Ovary (tissue), 9 donors: ENCODE measurements around the gene EIF1B. TPM values are rescaled to one million over a fixed set of nuclear protein-coding genes. Genes with fewer than 3 reads are reported as not detected.

Source experiments
- DNase-seq, 5 donors: peaks; one replicate each; pipeline ENCODE4 v3.0.0-alpha.2; 2019 to 2020
- H3K27ac ChIP-seq, 2 donors: fragments of 200-600 bp; one replicate each; pipeline versions ENCODE4 v1.5.1 to v1.8.0; 2019 to 2022
- H3K27me3 ChIP-seq: fragments of 200-600 bp; one replicate; pipeline ENCODE4 v1.8.0; 2022
- H3K36me3 ChIP-seq: fragments of 200-600 bp; sonication (generic); one replicate; pipeline ENCODE4 v1.5.1; 2019
- H3K4me1 ChIP-seq: one replicate; pipeline ENCODE4 v1.8.1; 2013; ENCODE audit warnings: mild to moderate bottlenecking, moderate library complexity; ENCODE audit not compliant: insufficient read depth
- H3K4me3 ChIP-seq: fragments of 200-600 bp; sonication (generic); one replicate; pipeline ENCODE4 v1.5.1; 2017
- H3K9me3 ChIP-seq, 2 donors: fragments of 200-600 bp in 1 of 2; sonication (generic) in 1 of 2; one replicate each; pipeline versions ENCODE4 v1.5.1 to v1.8.1; 2013 to 2019; ENCODE audit warnings: mild to moderate bottlenecking in 1 of 2, moderate library complexity in 1 of 2
- EP300 ChIP-seq: sonication (generic); formaldehyde crosslinking; IDR thresholded peaks from one replicate; pipeline ENCODE4 v1.6.1; 2017; ENCODE audit warnings: antibody characterized with exemption
- POLR2A ChIP-seq: fragments of 450-650 bp; IDR thresholded peaks from one replicate; pipeline ENCODE4 v1.6.1; 2017; ENCODE audit warnings: antibody characterized with exemption, mild to moderate bottlenecking, moderate library complexity
- WGBS, 3 donors: extraction: QIAGEN DNeasy Blood & Tissue Kit in 1 of 3; methylation state at CpG; one replicate each; pipeline versions ENCODE4 v1.1.5 to v1.1.7; 2013 to 2017; 5-methylcytosine and 5-hydroxymethylcytosine counted together
- intact Hi-C, 4 donors: fragments of 100-400 bp; cut with DNase I; formaldehyde crosslinking; loops; one replicate each; pipeline versions ENCODE4 v1.11.0 to v1.15.1; 2022 to 2023
- polyA plus RNA-seq, 2 donors: library from polyadenylated mRNA; stranded (reverse); fragments of 200-250 nt in 1 of 2; fragments of 350-450 nt in 1 of 2; fragmentation: Illumina TruSeq in 1 of 2; extraction: RNeasy Lipid Tissue Mini Kit (QIAGEN cat#74804) in 1 of 2; gene quantifications; one replicate each; pipeline ENCODE4 v1.2.3, GENCODE V29; 2013 to 2014
- total RNA-seq, 7 donors: library from RNA; depleted of rRNA in 2 of 7; stranded (reverse); fragments of >200 nt in 2 of 7; fragmentation: NEBNext Ultra II Directional in 3 of 7; extraction: Animal tissue kit (Norgen Biotek cat#: 25700) in 3 of 7; gene quantifications; one replicate each; pipeline versions ENCODE4 v1.1.0 to v1.2.4, GENCODE V29; 2016 to 2023
- TF ChIP-seq, protein P1 (sequence below), 3 donors: fragments of 450-650 bp in 2 of 3; fragments of 200-600 bp in 1 of 3; IDR thresholded peaks; one replicate each; pipeline versions ENCODE4 v1.5.1 to v1.8.0; 2016 to 2022; ENCODE audit warnings: antibody characterized with exemption in 3 of 3, mild to moderate bottlenecking in 1 of 3
- donor health status: DM: no; HTN: no; CAD: no; lungs with moderate emphysema.
- donor health status: DM: no; HTN: no; CAD: no.
- donor health status: Bipolar disorder and iron deficiency.
- donor health status: DM: yes; HTN: yes; CAD: no.
- donor health status: DM: no; HTN: no; CAD: no.
- donor health status: DM: yes; HTN: yes; CAD: no.

Gene EIF1B
- total and polyA plus RNA-seq, 9 donors = 30.4 to 156 (median 82.1) TPM

DNA sequence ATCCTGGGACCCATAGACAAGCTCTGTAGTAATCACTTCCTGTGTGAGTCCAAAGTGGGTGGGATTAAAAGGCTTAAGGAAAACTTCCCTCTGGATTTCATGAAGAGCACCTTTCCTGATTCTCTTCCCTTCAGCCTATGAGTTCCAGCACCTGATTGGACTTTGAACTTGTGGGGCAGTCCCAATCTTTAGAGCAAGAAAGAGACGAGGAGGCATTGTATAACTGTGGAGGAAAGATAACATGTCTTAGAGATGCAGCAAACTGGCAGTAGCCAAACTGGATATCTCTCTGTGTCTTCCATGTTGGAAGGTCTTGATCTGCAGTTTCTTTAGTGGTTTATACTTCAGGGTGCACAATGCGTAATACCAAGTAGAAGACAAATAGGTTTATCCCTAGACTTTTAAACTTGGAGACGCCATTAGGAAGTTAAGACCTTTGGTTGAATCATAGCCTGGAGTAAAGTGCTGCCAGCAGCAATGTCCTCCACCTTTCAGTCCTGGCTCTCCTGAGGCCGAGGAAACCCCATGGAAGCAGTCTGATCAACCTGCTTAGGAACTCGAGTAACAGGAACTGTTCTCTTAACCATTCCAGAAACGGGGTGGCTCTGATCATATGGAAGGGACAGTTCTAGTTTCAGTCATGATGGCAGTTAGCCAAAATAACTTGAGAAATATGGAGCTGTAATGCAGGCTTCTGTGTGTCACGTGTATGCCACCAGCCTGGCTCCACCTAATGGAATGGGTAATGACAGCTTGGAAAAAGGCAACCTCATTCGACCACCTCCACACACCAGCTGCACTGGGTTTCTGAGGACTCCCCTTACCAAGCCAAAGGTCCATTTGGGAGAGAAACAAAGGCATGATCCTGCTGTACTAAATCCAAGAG is 4.7 kb downstream of the EIF1B start:
- no peak for DNase-seq
- H3K27ac ChIP-seq = no peak overlapping the region
- H3K36me3 ChIP-seq = no peaks in the 10 kb centered on the region
- H3K4me1 ChIP-seq = no peaks in the 10 kb centered on the region
- no peak overlapping the region for H3K4me3 ChIP-seq
- no peaks in the 10 kb centered on the region for H3K9me3 ChIP-seq
- TF ChIP-seq, protein P1, sequence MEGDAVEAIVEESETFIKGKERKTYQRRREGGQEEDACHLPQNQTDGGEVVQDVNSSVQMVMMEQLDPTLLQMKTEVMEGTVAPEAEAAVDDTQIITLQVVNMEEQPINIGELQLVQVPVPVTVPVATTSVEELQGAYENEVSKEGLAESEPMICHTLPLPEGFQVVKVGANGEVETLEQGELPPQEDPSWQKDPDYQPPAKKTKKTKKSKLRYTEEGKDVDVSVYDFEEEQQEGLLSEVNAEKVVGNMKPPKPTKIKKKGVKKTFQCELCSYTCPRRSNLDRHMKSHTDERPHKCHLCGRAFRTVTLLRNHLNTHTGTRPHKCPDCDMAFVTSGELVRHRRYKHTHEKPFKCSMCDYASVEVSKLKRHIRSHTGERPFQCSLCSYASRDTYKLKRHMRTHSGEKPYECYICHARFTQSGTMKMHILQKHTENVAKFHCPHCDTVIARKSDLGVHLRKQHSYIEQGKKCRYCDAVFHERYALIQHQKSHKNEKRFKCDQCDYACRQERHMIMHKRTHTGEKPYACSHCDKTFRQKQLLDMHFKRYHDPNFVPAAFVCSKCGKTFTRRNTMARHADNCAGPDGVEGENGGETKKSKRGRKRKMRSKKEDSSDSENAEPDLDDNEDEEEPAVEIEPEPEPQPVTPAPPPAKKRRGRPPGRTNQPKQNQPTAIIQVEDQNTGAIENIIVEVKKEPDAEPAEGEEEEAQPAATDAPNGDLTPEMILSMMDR (IDR thresholded peaks at IDR 0.05) = no peak
- TF ChIP-seq POLR2A = no peak
- no peak for TF ChIP-seq EP300
- WGBS, 3 donors = 70 to 72% (median 71%) methylated on average over 8 of the region's 8 CpGs
- intact Hi-C loops = loop anchor here in 1 of 4 donors (10.0 kb wide), 1 partner anchor 141 kb away; the partner anchor contains the start of gene RPL14
- no peaks in the 10 kb centered on the region for H3K27me3 ChIP-seq

DNA sequence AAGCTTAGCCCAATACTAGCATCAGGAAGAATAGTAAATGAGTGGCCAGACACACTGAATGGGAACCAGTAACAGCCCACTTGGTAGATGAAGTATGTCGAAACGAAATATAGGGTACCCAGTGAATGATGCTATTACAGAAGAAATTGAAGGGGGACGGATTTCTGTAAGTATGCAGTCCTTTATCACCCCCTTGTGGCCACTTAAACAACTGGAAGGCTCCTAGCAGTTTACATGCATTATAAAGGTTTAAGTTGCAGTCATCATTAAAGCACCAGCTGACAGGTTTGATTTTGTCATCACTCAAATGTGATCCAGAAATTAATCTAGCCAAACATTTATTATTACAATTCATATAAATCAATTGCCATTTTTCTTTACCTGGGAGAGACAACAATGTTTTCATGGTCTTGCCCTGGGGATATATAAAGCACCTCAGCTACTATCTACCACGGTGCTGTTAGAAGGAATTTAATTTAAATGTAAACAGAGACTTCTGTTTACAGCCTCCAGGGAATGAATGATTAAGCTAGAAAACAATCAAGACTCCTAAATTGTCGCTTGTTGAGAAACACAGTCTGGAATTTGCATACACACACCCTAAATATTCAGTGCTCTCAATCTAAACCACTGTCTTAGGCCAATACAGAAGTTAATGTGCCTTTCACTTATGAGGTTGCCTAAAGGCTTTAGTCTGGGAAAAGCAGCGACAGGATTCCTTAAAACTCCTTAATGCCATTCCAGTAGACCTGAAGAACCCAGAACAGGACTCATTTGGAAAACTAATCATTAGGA is 7.8 kb downstream of the EIF1B start:
- WGBS, 3 donors = 23 to 26% (median 25%) methylated on average over 6 of the region's 6 CpGs
- H3K4me1 ChIP-seq = no peaks in the 10 kb centered on the region
- peak in 1 of 5 donors; percentile 56 for DNase-seq
- no peaks in the 10 kb centered on the region for H3K9me3 ChIP-seq
- no peak overlapping the region for H3K4me3 ChIP-seq
- no peaks in the 10 kb centered on the region for H3K27me3 ChIP-seq
- intact Hi-C loops = loop anchor here (2.0 to 10.0 kb wide), 4 partner anchors 125 to 138 kb away; partner anchors contain the start of gene RPL14 (in 1 of the 4)
- H3K27ac ChIP-seq = no peak overlapping the region
- no peaks in the 10 kb centered on the region for H3K36me3 ChIP-seq
- TF ChIP-seq EP300 (no peak), POLR2A (no peak)
- TF ChIP-seq, protein P1 (IDR thresholded peaks at IDR 0.05) = peak; percentile 69 to 78 (median 71)

DNA sequence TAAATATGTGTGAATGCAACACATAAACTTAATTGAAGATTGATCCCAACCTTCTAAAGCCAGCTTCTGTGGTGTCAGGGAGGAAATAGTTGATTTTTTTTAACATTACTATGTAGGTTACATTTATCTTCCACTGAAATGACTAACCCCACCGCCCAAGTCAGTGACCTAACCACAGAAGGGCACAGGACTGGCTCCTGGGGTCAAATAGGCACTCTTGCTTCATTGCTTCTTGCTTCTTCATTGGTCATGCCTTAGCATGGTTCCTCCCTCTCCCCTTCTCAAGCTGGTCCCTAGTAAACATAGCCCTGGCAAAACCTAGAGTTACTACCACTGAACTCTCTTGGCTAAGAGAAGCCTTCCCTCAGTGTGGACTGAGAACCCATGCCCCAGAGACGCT is 12.3 kb downstream of the EIF1B start:
- 75 to 90% (median 80%) methylated on average over 2 of the region's 2 CpGs for WGBS, 3 donors
- no peak for DNase-seq
- intact Hi-C loops = loop anchor here in 2 of 4 donors (10.0 kb wide), 2 partner anchors 133 to 1563 kb away; partner anchors contain the start of gene RPL14 (in 1 of the 2)

DNA sequence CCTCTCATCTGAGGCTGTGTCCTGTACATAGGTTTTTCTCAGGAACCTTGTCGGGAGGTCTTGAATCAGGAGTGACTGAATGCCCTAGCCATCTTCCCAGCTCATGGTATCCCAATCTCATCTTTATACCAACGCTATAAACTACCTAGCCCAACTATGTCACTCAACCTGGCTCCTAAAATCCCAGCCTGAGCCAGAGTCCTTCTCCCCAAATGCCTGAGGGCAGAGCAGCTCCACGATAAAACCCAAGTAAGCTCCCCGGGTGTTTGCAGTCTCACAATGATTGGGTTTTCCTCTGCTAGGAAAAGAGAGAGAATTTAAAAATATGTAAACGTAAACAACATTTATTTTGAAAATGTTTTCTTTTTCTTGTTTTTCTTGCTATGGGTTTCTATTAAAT is 14.4 kb downstream of the EIF1B start:
- 62 to 79% (median 62%) methylated on average over 5 of the region's 5 CpGs for WGBS, 3 donors
- TF ChIP-seq EP300 = no peak
- TF ChIP-seq, protein P1 (IDR thresholded peaks at IDR 0.05) = no peak
- no peak for TF ChIP-seq POLR2A
- Histone ChIP-seq H3K4me1 (no peaks in the 10 kb centered on the region), H3K36me3 (no peaks in the 10 kb centered on the region), H3K27me3 (no peaks in the 10 kb centered on the region), H3K4me3 (no peak overlapping the region), H3K27ac (no peak overlapping the region), H3K9me3 (no peaks in the 10 kb centered on the region)
- intact Hi-C loops = loop anchor here in 2 of 4 donors (10.0 kb wide), 2 partner anchors 131 to 1561 kb away; partner anchors contain the start of gene RPL14 (in 1 of the 2)
- no peak for DNase-seq

More for the DNA sequence above, 12.3 kb downstream of the EIF1B start:
- H3K27me3 ChIP-seq = no peaks in the 10 kb centered on the region
- TF ChIP-seq EP300 (no peak), POLR2A (no peak)
- TF ChIP-seq, protein P1 (IDR thresholded peaks at IDR 0.05) = no peak
- H3K4me3 ChIP-seq = no peak overlapping the region
- H3K27ac ChIP-seq = no peak overlapping the region
- H3K9me3 ChIP-seq = no peaks in the 10 kb centered on the region
- H3K4me1 ChIP-seq = no peaks in the 10 kb centered on the region
- no peaks in the 10 kb centered on the region for H3K36me3 ChIP-seq
